HepG2 (cell line): Measurements from ENCODE around the gene PIM3. TPM values are rescaled to one million over a fixed set of nuclear protein-coding genes. Genes with fewer than 3 reads are reported as not detected.

ENCODE experiments used
- BCL6 ChIP-seq: IDR thresholded peaks from 2 replicates; pipeline ENCODE4 v1.6.1; 2016; ENCODE audit warnings: missing genetic modification reagents, missing compliant biosample characterization
- EED ChIP-seq: sonication (generic); formaldehyde crosslinking; IDR thresholded peaks from 2 replicates; pipeline ENCODE4 v1.5.0; 2020; ENCODE audit warnings: mild to moderate bottlenecking, missing genetic modification reagents
- GATAD2A ChIP-seq: IDR thresholded peaks from 2 replicates; pipeline ENCODE4 v1.6.1; 2016
- KDM5A ChIP-seq: fragments of 200-600 bp; sonication (generic); IDR thresholded peaks from 2 replicates; pipeline ENCODE4 v1.7.0; 2018; ENCODE audit warnings: antibody characterized with exemption, mild to moderate bottlenecking, low read length, borderline replicate concordance
- KMT2A ChIP-seq: sonication (generic); formaldehyde crosslinking; IDR thresholded peaks from 2 replicates; pipeline ENCODE4 v1.4.0; 2020; ENCODE audit warnings: missing genetic modification reagents
- MEIS1 ChIP-seq: sonication (generic); formaldehyde crosslinking; IDR thresholded peaks from 2 replicates; pipeline ENCODE4 v1.9.0; 2021; ENCODE audit warnings: mild to moderate bottlenecking, missing genetic modification reagents, moderate library complexity, borderline replicate concordance
- MXI1 ChIP-seq: IDR thresholded peaks from 3 replicates; pipeline ENCODE4 v1.6.1; 2012; ENCODE audit warnings: low read depth, low read length, inconsistent platforms, borderline replicate concordance
- RARA ChIP-seq: IDR thresholded peaks from 2 replicates; pipeline ENCODE4 v1.6.1; 2016; ENCODE audit warnings: missing genetic modification reagents, missing compliant biosample characterization
- SNRNP70 ChIP-seq: fragments of 200-400 bp; formaldehyde crosslinking; IDR thresholded peaks from 2 replicates; pipeline ENCODE4 v1.6.1; 2017; ENCODE audit warnings: mild to moderate bottlenecking, low read depth, low read length, moderate library complexity
- SOX13 ChIP-seq, 3 experiments: fragments of 450-650 bp in 1 of 3; sonication (generic) in 1 of 3; formaldehyde crosslinking in 1 of 3; IDR thresholded peaks in 2 of 3; conservative IDR thresholded peaks in 1 of 3; 2 replicates each; pipeline versions ENCODE4 v1.5.0 to v1.6.1; 2016 to 2020; ENCODE audit warnings: antibody characterized with exemption in 1 of 3, mild to moderate bottlenecking in 1 of 3, missing compliant biosample characterization in 1 of 3, missing genetic modification reagents in 1 of 3, moderate library complexity in 1 of 3
- XBP1 ChIP-seq: sonication (generic); formaldehyde crosslinking; IDR thresholded peaks from 2 replicates; pipeline ENCODE4 v1.5.0; 2020; ENCODE audit warnings: missing genetic modification reagents
- ZFYVE20 ChIP-seq: sonication (generic); formaldehyde crosslinking; IDR thresholded peaks from 2 replicates; pipeline ENCODE4 v1.8.0; 2023; ENCODE audit warnings: low read depth, mild to moderate bottlenecking, moderate library complexity, missing genetic modification reagents, borderline replicate concordance
- ZNF292 ChIP-seq: sonication (generic); formaldehyde crosslinking; IDR thresholded peaks from 2 replicates; pipeline ENCODE4 v1.8.1; 2022; ENCODE audit warnings: mild to moderate bottlenecking, low read depth, missing genetic modification reagents, borderline replicate concordance
- ZNF660 ChIP-seq: sonication (generic); formaldehyde crosslinking; IDR thresholded peaks from 2 replicates; pipeline ENCODE4 v1.5.1; 2020; ENCODE audit warnings: mild to moderate bottlenecking, low read depth, missing genetic modification reagents, borderline replicate concordance
- ZNF850 ChIP-seq: sonication (generic); formaldehyde crosslinking; conservative IDR thresholded peaks from 2 replicates; pipeline ENCODE4 v1.9.0; 2021; ENCODE audit warnings: mild to moderate bottlenecking, missing genetic modification reagents
- polyA plus RNA-seq, 8 experiments: library from polyadenylated mRNA; depleted of rRNA in 3 of 8; stranded (reverse) in 7 of 8; unstranded in 1 of 8; fragments of >200 nt; fragmentation: Illumina TruSeq in 4 of 8; extraction: Trizol in 4 of 8; gene quantifications; 2 replicates each; pipeline versions ENCODE4 v1.2.1 to v1.2.3, GENCODE V29; 2011 to 2016; ENCODE audit warnings: low read depth in 4 of 8, missing spikeins in 1 of 8, mixed read lengths in 1 of 8; ENCODE audit not compliant: insufficient read depth in 1 of 8
- total RNA-seq, 5 experiments: library from RNA; depleted of rRNA; stranded (reverse); fragments of >200 nt; fragmentation: Illumina TruSeq; extraction: Trizol; gene quantifications; 2 replicates each; pipeline ENCODE4 v1.2.3, GENCODE V29; 2016; ENCODE audit warnings: low read depth in 1 of 5
- TF ChIP-seq, protein P1 (sequence below): sonication (generic); formaldehyde crosslinking; IDR thresholded peaks from 2 replicates; pipeline ENCODE4 v1.8.0; 2022; ENCODE audit warnings: low read depth, missing genetic modification reagents
- TF ChIP-seq, protein P2 (sequence below): sonication (generic); formaldehyde crosslinking; IDR thresholded peaks from 2 replicates; pipeline ENCODE4 v1.8.1; 2023; ENCODE audit warnings: missing genetic modification reagents, inconsistent platforms, borderline replicate concordance
- TF ChIP-seq, protein P3 (sequence below): IDR thresholded peaks from 2 replicates; pipeline ENCODE4 v1.6.1; 2016; ENCODE audit warnings: low read depth, borderline replicate concordance
- TF ChIP-seq, protein P4 (sequence below): sonication (generic); formaldehyde crosslinking; IDR thresholded peaks from 2 replicates; pipeline ENCODE4 v1.8.0; 2022; ENCODE audit warnings: missing genetic modification reagents, mild to moderate bottlenecking, moderate library complexity, borderline replicate concordance
- TF ChIP-seq, protein P5 (sequence below): IDR thresholded peaks from 2 replicates; pipeline ENCODE4 v1.6.1; 2016

Gene PIM3
- total and polyA plus RNA-seq, 2 of the 13 experiments (the other 11 are each of a cell fraction or from before 2014, with no cell fraction given): 21.6 to 31.2 TPM

DNA sequence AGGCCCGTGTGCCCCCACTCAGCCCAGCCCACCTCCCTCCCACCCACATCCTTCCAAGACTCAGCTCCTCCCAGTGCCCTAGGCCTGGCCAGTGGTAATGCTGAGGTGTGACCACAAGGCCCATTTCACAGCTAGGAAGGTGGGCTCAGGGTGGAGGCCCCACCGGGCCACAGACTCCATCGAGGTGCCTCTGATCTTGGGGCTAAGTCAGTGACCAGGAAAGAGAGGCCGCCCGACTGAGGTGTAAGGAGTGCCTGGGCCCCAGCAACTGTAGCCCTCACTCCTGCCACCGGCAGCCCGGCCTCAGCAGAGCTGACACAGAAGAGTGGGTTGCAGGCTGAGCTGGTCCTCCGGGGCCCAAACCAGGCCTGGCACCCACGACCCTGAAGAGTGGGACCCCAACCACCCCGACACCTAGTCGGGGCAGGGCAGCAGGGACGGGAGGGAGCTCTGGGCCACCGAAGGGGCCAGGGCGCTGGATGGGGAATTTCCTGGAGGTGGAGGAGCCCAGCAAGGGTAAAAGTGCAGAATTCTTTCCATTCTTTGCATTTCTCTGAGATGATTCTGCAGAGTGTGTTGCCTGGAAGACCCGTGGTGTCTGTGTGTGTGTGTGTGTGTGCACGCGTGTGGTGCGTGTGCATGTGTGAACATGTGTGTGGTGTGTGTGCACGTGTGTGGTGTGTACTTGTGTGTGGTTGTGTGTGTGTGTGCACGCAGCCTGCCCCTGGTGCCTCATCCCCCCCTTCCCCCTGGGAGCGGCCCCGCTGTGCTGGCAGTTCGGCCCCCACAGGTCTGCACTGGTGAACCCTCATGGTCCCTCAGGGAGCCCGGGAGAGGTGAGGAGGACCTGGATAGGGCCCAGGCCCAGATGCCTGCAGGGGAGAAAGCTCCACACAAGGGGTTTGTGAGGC, 8.3 kb upstream of the PIM3 start (continued):
- no peak for TF ChIP-seq SNRNP70
- no peak for TF ChIP-seq XBP1
- TF ChIP-seq, protein P1, sequence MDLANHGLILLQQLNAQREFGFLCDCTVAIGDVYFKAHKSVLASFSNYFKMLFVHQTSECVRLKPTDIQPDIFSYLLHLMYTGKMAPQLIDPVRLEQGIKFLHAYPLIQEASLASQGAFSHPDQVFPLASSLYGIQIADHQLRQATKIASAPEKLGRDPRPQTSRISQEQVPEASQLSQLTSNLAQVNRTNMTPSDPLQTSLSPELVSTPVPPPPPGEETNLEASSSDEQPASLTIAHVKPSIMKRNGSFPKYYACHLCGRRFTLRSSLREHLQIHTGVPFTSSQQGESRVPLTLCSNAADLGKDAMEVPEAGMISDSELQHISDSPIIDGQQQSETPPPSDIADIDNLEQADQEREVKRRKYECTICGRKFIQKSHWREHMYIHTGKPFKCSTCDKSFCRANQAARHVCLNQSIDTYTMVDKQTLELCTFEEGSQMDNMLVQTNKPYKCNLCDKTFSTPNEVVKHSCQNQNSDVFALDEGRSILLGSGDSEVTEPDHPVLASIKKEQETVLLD (CRISPR knock-in tag): no peak
- TF ChIP-seq ZNF292 (CRISPR knock-in tag): 0 out of 2 replicates have a peak, but pooled peaks have one; percentile 56
- peak; percentile 79 for TF ChIP-seq BCL6
- TF ChIP-seq ZNF660 (CRISPR knock-in tag): no peak
- 0 out of 2 replicates have a peak, but pooled peaks have one; percentile 35 for TF ChIP-seq ZFYVE20 (CRISPR knock-in tag)
- no peak for TF ChIP-seq EED (CRISPR knock-in tag)
- TF ChIP-seq, protein P2, sequence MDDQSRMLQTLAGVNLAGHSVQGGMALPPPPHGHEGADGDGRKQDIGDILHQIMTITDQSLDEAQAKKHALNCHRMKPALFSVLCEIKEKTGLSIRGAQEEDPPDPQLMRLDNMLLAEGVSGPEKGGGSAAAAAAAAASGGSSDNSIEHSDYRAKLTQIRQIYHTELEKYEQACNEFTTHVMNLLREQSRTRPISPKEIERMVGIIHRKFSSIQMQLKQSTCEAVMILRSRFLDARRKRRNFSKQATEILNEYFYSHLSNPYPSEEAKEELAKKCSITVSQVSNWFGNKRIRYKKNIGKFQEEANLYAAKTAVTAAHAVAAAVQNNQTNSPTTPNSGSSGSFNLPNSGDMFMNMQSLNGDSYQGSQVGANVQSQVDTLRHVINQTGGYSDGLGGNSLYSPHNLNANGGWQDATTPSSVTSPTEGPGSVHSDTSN (CRISPR knock-in tag): no peak
- TF ChIP-seq GATAD2A (CRISPR knock-in tag): peak; percentile 72
- TF ChIP-seq ZNF850: no peak
- TF ChIP-seq, protein P3, sequence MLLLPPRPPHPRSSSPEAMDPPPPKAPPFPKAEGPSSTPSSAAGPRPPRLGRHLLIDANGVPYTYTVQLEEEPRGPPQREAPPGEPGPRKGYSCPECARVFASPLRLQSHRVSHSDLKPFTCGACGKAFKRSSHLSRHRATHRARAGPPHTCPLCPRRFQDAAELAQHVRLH: 0 out of 2 replicates have a peak, but pooled peaks have one; percentile 29
- TF ChIP-seq MXI1: peak; percentile 77; the same call in 2 of the 3 replicates
- TF ChIP-seq KDM5A: no peak
- TF ChIP-seq, protein P4, sequence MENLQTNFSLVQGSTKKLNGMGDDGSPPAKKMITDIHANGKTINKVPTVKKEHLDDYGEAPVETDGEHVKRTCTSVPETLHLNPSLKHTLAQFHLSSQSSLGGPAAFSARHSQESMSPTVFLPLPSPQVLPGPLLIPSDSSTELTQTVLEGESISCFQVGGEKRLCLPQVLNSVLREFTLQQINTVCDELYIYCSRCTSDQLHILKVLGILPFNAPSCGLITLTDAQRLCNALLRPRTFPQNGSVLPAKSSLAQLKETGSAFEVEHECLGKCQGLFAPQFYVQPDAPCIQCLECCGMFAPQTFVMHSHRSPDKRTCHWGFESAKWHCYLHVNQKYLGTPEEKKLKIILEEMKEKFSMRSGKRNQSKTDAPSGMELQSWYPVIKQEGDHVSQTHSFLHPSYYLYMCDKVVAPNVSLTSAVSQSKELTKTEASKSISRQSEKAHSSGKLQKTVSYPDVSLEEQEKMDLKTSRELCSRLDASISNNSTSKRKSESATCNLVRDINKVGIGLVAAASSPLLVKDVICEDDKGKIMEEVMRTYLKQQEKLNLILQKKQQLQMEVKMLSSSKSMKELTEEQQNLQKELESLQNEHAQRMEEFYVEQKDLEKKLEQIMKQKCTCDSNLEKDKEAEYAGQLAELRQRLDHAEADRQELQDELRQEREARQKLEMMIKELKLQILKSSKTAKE (CRISPR knock-in tag): peak; percentile 69; the same call in 1 of the 2 replicates
- TF ChIP-seq, protein P5, sequence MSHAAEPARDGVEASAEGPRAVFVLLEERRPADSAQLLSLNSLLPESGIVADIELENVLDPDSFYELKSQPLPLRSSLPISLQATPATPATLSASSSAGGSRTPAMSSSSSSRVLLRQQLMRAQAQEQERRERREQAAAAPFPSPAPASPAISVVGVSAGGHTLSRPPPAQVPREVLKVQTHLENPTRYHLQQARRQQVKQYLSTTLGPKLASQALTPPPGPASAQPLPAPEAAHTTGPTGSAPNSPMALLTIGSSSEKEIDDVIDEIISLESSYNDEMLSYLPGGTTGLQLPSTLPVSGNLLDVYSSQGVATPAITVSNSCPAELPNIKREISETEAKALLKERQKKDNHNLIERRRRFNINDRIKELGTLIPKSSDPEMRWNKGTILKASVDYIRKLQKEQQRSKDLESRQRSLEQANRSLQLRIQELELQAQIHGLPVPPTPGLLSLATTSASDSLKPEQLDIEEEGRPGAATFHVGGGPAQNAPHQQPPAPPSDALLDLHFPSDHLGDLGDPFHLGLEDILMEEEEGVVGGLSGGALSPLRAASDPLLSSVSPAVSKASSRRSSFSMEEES (CRISPR knock-in tag): peak; percentile 62
- no peak for TF ChIP-seq MEIS1 (CRISPR knock-in tag)
- TF ChIP-seq SOX13 (IDR thresholded peaks at IDR 0.05): no peak
- peak in 1 of 2 experiments; percentile 60; a peak in 2 of 4 replicates for TF ChIP-seq SOX13 (CRISPR knock-in tag; conservative IDR thresholded peaks at IDR 0.05 in 1 of 2, IDR thresholded peaks at IDR 0.05 in 1 of 2)
- no peak for TF ChIP-seq KMT2A
- TF ChIP-seq RARA: peak; percentile 82
